ENCODE data around the gene ARAP3.

DNA sequence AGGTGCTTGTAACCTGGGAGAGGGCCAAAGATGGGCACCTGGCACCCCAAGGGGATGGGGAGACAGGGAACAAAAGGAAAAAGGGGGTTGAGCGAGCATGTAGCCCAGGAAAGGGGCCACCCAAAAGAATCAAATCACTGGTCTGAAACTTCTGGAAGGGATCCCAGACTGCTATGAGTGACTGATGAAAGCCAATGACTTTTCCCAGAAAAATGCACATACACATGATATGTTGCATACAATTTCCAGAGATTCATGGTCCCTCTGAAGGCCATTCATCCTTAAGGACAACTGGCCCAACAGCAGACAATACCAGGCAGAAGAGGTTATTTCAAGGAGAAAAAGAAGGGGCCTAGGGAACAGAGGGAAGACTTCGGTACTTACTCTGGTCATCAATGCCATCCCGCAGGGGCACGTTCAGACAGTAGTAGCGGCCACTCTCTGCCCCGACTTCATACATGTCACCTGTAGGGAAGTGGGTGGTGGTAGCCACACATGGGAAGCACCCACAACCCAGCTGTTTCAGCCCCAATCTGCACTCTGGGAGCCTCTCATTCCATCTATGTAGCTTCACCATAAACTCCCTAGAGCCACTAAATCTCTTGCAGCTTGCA is 53.7 kb downstream of the ARAP3 start:
- TF ChIP-seq, protein P1, sequence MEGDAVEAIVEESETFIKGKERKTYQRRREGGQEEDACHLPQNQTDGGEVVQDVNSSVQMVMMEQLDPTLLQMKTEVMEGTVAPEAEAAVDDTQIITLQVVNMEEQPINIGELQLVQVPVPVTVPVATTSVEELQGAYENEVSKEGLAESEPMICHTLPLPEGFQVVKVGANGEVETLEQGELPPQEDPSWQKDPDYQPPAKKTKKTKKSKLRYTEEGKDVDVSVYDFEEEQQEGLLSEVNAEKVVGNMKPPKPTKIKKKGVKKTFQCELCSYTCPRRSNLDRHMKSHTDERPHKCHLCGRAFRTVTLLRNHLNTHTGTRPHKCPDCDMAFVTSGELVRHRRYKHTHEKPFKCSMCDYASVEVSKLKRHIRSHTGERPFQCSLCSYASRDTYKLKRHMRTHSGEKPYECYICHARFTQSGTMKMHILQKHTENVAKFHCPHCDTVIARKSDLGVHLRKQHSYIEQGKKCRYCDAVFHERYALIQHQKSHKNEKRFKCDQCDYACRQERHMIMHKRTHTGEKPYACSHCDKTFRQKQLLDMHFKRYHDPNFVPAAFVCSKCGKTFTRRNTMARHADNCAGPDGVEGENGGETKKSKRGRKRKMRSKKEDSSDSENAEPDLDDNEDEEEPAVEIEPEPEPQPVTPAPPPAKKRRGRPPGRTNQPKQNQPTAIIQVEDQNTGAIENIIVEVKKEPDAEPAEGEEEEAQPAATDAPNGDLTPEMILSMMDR (IDR thresholded peaks at IDR 0.05) = no peak
- no peak for TF ChIP-seq POLR2A (IDR thresholded peaks at IDR 0.05)
